HL-60/S4 (cell line): ENCODE measurements around the gene SEMA3E.
"Not testable (repeated sequence)": the region's sequence is repeated elsewhere in the genome, so short reads cannot be mapped to it uniquely, and the experiment has no call there.

Experiments used
- in situ Hi-C: fragments of 300-500 bp; cut with MboI; formaldehyde crosslinking; loops from 2 replicates; pipeline ENCODE4 v1.14.3; 2022; ENCODE audit warnings: low sequenced_read_pairs

Gene SEMA3E

DNA sequence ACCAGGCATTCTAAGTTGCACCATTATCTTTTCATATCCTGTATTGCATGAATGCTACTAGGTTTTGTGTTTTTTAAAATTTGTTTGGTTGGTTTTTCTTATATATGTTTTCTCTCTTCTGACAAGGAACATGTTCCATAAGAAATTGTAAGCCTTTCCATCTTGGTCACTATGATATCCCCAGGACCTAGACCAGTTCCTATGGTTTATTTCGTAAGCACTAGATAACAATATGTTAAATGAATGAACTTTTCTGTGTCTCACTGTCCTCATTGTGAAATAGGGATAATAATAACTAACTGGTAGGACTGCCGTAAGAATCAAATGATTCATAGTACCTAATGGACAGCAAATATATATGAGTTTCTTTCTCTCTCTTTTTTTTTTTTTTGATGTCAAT is 146.3 kb downstream of the SEMA3E start:
- in situ Hi-C loops, result no loop called here

DNA sequence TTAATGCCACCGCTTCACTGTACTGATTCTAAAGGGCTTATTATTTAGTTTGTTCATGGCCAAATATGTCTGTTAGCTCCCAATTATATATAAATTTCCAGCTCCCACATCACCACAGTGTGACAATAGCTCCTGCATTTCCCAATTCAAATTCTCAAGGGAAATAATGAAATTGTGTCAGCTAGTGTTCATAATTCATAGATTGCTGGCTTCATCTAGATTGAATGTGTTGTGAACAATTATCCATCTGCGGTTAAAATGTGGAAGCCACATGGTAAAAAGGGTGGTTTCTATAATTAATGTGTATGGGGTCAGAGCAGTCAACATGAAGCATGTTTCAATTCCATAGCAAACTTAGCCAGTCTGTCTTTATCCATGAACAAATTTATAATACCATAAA is 154.3 kb downstream of the SEMA3E start:
- in situ Hi-C loops, result no loop called here

DNA sequence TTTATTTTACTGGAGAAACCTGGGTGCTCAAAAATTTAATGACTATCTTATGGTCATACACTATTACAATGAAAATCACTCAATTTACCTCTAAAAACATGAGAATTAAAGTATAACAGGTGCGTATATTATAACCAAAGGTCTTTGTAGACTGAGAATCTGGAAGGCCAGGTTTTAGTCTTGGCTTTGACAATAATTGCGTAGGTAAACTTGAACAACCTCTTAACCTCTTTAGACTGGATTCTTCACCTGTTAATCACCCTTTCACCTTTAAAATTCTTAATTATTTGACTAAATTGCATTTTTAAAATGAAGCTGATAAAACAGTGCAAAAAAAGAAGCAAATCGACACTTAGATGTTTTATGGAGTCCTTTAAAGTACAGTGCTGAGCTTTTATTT is 156.1 kb downstream of the SEMA3E start:
- in situ Hi-C loops, result no loop called here

DNA sequence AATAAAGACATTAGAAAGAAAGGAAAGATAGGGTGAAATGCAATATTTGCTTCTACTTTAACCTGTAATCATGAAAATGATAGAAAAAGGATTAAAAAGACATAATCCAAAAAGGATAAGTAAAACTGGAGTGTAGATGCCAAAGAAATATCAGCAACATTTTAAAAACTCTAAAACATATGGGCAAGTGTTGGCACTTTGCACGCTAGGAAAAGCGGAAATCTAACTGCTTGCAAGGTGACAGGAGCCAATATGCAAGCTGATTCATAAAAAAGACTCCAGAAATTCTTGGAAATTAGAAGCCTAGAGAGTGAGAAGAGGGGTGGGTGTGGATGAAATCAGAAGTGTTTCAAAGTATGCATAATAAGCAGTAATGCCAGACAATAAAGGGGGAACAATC is 161.1 kb downstream of the SEMA3E start:
- in situ Hi-C loops, result no loop called here

DNA sequence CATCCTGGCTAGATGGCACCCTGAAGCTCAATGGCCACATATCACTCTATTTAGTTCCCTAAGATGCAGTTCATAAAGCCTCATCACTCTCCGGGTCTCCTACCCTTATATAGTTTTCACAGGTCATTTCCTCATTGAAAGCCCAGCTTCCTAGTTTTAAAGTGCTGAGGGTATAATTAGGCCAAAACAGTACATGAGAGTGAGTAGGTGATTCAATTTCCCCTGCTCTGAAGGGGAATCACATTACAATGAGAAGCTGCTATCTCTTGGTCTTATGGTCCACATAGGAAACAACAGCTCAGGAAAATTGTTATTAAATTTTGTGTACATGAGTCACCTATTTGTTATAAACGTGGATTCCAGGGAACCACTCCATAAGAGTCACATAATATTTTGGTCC is 162.0 kb downstream of the SEMA3E start:
- in situ Hi-C loops, result no loop called here

DNA sequence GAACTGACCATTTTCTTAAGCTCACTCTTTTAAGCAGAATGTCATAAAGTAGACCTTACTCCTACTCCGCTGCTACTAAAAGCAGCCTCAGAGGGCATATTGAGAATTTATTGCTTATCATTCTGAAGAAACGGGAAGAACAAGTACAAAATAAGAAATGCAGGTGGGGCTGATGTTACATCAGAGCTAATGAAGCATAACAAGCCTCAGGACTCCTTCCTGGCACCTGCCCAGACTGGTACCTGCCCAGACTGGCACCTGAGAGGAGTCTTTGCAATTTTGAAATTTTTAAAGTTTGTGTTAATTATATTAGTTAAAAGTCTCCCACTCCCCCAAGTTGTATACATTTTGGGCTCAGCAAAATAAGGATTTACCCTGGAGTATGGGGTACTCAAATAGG is 162.4 kb downstream of the SEMA3E start:
- in situ Hi-C loops, result no loop called here

DNA sequence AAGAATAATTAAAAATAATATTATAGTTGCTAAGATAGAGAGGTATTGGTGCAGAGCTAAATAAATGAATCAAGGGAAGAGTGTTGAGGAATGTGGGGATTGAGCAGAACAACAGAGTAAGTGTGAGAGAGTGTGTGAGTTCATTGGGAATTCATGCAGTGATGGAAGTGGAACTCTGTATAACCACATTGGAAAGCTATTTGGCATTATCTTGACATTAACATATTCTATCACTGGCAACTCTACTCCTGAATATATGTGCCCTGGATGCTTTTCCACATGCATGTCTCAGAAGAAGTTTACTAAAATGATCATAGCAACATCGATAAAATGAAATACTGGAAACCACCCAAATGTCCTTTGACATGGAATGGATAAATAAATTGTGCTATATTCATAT is 164.1 kb downstream of the SEMA3E start:
- in situ Hi-C loops, result no loop called here

DNA sequence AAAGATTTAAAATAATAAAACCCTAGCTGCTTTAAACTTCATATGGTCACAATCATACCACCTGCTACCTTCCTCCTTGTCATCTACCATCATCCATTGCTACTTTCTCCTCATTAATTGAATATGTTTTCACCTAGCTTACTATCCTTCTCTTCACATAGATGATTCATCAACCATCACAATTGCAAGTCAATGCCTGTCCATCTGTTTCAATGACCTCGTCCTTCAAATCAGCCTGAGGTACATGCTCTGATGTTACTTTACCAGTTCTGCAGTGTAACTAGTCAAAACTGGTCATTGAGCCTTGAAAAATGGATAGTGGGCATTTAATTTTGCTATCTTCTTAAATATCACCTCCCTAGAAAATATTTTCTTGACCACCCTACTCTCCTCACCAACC is 164.7 kb downstream of the SEMA3E start:
- in situ Hi-C loops, result no loop called here

DNA sequence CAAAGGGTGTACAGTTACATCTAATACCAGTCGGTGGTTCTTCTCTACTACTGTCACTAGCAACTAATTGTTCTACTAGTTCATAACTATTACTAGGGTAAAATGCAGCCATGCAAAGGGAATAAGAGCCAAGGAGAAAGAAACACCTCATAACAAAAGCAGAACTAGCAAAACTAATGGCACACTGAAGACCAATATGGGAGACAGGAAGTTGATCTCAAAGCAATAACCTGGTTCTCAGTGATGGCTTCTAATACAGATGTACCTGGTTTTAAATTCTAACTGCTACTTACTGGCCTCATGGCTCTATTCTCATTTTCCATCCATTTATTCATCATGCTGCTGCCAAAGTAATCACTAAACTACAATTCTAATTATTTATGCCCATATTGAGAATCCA is 170.3 kb downstream of the SEMA3E start:
- in situ Hi-C loops, result no loop called here

DNA sequence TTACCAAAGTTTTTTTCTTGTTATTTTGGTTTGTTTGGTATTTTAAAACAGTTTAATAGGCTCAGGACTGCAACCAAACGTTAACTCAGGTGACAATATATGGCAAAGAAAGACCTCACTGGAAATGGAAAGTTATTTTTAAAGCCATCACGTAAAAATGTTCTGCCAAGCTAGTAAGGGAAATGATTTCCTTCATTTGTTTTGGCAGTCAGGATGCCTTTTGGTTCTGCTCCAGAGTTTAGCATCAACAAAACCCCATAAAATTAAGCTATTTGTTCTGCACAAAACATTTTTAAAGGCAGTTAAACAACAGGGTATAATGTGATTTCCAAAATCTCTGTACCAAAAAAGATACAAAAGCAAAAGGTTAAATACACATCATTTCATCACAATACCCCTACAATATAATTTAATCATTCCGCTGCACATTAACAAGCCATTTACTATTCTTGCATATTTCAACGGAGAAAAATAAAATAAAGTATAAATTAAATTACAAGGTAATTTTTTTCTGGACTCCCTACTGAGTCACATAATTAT is 172.4 kb downstream of the SEMA3E start:
- in situ Hi-C loops, result no loop called here

DNA sequence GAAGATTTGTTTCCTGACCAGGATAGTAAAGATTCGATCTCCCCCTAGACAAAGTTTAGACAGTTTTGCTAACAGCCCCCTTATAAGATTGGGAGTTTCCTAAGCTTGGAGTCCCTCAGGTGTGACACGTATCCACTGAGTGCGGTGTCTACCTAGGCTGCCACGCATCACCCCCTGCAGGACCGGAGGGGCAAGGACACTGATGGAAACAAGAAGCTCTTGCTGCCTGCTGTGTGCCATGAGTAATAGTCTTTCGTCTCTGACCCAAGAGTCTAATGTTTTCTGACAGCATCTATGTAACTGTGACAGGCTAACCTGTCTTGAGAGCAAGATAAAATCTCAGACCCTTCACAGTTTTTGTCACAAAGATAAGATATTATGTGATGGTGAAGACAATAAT is 173.5 kb downstream of the SEMA3E start:
- in situ Hi-C loops, result no loop called here

DNA sequence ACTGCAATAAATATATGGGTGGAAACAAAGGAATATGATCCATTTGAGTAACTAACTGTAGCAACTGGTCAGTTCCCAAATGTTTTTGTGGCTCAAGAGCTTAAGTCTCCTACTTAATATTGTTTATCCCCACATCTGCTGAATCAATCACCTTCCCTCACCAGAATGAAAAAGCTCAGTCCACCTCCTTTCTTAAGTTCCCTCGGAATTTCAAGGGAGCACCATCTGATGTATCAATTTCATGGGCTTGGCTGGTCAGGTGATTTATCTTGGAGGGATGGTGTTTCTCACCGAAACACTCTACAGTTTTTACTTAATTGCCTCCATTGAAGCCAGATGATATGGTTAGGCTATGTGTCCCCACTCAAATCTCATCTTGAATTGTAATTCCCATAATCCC is 176.6 kb downstream of the SEMA3E start:
- in situ Hi-C loops, result no loop called here

DNA sequence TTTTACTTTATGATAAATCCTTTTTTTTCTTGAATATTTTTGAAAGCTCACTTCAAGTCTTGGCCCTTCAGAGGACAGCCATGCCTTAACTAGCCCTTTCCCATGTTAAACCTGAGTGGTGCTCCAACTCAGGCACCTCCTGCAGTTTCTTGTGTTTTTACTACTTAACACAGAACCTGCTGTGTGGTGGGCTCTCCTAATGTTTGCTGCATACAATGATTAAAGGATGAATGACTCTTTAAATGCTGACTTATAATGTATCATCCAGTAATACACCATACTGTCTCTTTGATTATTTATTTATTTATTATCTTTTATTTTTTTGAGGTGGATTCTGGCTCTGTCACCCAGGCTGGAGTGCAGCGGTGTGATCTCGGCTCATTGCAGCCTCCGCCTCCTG is 179.4 kb downstream of the SEMA3E start:
- in situ Hi-C loops, result no loop called here

DNA sequence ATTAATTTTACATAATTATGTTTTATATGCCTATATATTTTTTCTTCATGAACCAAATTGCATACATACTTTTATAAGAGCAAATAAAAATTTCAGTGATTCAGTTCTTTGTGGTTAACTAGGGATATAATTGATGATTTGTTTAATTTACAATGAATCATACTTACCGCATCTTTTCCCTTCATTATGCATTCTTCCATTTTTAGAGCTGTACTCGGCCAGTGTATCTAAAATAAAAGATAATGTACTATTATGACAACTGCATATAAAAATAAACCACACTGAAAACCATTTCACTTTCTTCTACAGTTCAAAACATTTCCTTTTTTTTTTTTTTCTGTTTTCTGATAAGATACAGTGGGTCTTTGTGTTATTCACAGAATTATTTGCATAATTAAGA is 179.9 kb downstream of the SEMA3E start:
- in situ Hi-C loops, result no loop called here

DNA sequence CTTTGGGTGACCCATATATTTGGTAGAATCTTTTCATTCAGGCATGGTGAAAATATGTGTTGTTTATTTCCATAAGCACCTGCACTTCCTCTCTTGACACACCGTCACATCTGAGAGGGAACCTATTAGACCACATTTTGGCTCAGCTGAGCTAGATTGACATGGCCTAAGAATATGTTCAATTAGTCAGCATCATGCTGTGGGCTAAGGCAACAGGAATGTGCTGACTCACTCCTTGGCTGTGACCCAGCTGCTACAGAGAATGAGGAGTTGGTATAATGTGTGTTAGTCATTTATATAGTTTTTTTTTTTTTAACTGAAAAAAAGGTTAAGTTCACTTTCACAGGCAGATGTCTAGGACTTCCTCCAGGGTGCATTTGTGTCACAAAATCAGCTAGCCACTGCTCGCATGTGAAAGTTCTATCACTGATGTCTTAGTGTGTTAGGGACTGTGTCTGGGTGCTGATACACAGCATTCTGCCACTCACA is 180.6 kb downstream of the SEMA3E start:
- in situ Hi-C loops, result no loop called here

DNA sequence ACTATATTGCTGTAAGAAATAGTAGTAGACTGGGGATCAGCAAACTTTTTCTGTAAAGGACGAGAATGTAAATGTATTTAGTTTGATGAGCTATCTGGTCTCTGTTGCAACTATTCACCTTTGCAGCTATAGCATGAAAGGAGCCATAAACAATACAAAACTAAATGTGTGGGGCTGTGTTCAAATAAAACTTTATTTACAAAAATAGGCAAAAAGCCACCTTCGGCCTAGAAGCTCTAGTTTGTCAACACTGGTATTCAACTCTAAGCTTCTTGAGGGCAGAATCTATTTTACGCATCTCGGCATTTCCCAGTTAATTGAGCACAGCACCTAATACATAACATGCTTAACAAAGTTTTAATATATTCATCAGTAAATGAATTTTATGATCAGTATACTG is 181.4 kb downstream of the SEMA3E start:
- in situ Hi-C loops, result no loop called here

DNA sequence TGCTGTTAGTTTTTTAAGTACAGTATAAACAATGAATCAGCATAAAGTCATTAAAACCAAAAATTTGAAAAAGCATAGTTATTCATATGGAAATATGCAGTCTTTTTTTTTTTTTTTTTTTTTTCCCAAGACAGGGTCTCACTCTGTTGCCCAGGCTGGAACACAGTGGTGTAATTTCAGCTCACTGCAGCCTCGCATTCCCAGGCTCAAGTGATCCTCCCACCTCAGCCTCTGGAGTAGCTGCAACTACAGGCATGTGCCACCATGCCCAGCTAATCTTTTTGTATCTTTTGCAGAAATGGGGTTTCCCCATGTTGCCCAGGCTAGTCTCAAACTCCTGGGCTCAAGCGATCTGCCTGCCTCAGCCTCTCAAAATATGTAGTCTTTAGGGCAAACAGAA is 182.0 kb downstream of the SEMA3E start:
- in situ Hi-C loops, result no loop called here

DNA sequence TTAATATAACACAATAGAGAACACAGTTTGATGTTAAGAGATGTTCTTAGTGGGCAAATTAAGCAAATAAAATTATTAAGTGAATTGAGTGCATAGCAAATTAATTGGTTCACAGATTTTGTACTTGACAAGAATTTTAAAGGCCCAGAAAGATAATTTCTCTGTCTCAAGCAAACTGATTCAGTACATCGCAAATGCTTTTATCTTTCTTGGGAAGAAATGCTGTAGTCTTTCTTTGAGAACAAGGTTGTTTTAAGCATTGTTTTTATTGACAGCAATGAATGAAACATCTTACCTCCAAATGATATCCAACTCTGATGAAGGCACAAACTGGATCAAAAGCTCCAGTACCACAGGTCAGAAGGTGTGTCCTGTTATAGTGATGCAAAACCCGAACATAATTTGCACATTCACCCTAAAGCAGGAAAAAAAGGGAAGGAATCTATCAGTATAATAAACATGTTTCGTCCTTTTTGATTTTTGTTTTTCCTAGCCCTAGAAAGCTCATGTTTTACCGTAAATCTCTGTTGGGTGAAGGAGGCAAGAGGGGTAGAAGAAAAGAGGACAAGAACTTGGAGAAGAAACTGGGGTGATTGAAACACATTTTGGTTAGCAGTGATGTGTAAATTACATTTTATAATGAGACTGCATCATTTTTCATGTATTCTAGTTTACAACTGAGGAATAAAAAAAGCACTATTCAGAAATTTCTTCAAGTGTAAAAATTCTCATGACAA is 182.6 kb downstream of the SEMA3E start:
- in situ Hi-C loops, result no loop called here

DNA sequence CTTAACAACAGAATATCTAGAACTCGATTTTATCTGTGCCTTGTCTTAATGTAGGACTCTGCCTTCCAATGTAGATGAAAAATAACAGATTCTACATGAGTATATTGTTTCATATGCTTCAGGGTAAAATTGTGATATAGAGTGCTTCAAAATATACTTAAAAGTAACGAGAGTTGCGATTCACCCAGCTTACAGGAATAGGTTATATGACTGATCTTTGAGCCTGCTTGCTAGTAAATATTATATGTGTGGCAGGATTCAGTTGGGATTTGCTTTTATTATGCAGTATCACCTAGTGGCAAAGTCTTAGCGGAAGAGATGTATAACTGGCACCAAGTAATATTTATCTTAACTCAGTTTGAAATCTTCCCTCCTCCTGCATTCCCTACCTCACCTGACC is 183.3 kb downstream of the SEMA3E start:
- in situ Hi-C loops, result no loop called here

DNA sequence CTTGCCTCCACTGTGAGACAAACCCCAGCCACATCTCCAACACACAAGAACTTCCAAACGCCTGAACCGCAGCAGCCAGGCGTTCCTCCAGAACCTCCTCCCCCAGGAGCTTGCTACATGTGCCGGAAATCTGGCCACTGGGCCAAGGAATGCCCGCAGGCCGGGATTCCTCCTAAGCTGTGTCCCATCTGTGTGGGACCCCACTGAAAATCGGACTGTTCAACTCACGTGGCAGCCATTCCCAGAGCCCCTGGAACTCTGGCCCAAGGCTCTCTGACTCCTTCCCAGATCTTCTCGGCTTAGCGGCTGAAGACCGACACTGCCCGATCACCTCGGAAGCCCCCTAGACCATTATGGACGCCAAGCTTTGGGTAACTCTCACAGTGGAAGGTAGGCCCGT is 187.1 kb downstream of the SEMA3E start:
- in situ Hi-C loops, result not testable (repeated sequence)

DNA sequence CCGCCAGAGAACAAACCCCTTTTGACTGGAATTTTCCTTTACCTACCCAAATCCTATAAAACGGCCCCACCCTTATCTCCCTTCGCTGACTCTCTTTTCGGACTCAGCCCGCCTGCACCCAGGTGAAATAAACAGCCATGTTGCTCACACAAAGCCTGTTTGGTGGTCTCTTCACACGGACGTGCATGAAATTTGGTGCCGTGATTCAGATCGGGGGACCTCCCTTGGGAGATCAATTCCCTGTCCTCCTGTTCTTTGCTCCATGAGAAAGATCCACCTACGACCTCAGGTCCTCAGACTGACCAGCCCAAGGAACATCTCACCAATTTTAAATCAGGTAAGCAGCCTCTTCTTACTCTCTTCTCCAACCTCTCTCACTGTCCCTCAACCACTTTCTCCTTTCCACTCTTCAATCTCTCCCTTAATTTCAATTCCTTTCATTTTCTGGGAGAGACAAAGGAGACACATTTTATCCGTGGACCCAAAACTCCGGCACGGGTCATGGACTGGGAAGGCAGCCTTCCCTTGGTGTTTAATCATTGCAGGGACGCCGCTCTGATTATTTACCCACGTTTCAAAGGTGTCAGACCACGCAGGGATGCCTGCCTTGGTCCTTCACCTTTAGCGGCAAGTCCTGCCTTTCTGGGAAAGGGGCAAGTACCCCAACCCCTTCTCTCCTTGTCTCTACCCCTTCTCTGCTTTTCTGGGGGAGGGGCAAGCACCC is 188.8 kb downstream of the SEMA3E start:
- in situ Hi-C loops, result not testable (repeated sequence)
